ENCODE results near the gene TFR2.

DNA sequence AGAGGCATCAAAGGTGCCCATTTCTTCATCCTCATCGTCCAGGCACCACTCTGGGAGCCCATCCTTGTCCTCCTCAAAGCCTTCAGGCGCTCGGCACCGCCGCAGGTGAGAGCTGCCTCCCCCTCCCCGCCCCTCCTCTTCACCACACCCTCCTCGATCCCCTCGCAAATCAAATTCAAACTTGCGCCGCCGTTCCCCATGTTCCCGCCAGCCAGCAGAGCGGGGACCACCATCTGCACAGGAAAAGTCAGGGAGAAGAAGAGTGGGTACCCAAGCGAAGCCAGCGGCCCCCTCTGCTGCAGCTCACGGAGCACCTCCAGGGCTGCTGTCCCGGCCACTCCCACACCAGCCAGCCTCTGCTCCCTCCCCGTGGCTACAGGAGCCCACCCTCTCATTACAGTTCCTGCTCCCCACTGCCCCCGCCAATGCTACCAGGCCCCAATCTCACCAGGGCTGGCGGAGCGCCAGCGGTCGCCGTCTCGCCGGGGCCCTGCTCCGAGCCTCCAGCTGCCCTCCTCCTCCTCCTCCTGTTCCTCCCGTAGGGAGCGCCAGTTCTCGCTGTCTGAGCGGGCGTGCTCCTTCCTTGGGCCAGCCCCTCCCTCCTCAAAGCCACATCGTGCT, 45.0 kb upstream of the TFR2 start:
- TF ChIP-seq, protein P1, sequence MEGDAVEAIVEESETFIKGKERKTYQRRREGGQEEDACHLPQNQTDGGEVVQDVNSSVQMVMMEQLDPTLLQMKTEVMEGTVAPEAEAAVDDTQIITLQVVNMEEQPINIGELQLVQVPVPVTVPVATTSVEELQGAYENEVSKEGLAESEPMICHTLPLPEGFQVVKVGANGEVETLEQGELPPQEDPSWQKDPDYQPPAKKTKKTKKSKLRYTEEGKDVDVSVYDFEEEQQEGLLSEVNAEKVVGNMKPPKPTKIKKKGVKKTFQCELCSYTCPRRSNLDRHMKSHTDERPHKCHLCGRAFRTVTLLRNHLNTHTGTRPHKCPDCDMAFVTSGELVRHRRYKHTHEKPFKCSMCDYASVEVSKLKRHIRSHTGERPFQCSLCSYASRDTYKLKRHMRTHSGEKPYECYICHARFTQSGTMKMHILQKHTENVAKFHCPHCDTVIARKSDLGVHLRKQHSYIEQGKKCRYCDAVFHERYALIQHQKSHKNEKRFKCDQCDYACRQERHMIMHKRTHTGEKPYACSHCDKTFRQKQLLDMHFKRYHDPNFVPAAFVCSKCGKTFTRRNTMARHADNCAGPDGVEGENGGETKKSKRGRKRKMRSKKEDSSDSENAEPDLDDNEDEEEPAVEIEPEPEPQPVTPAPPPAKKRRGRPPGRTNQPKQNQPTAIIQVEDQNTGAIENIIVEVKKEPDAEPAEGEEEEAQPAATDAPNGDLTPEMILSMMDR (conservative IDR thresholded peaks at IDR 0.05 in 1 of 2, IDR thresholded peaks at IDR 0.05 in 1 of 2; ENCODE audit: low read depth in 1 of 2, low read length in 2 of 2) = no peak
- no peak for TF ChIP-seq EZH2 (IDR thresholded peaks at IDR 0.05; ENCODE audit: low read length, missing control alignments)

Measured in fibroblast of lung (primary cell).